PC-9 (cell line): Measurements from ENCODE around the gene TGFBI. TPM values are rescaled to one million over a fixed set of nuclear protein-coding genes. Genes with fewer than 3 reads are reported as not detected.

Experiments
- BruUV-seq: library from RNA; stranded (reverse); fragments of 400-500 nt; replicated peaks from 2 replicates; lab custom pipeline; 2021; lab: Mats Ljungman, UMichigan
- CTCF ChIA-PET: fragments of 300-600 bp; sonication (Branson Sonifier 250); formaldehyde crosslinking; loops from one replicate; lab custom pipeline; 2022; ENCODE audit warnings: antibody characterized with exemption; lab: Charles Lee
- POLR2A ChIA-PET: fragments of 300-600 bp; sonication (Branson Sonifier 250); formaldehyde crosslinking; loops from one replicate; lab custom pipeline; 2022; ENCODE audit warnings: antibody characterized with exemption; ENCODE audit not compliant: unreplicated experiment; lab: Charles Lee
- DNase-seq, 2 experiments: peaks; one replicate each; pipeline versions ENCODE4 v3.0.0 to v3.0.0-alpha.2; 2015 to 2022; ENCODE audit warnings: mixed read lengths in 1 of 2
- H2AFZ ChIP-seq: fragments of 200-600 bp; sonication (generic); 2 replicates; pipeline ENCODE4 v1.8.1; 2017; ENCODE audit warnings: antibody characterized with exemption
- H3F3A ChIP-seq: fragments of 200-600 bp; sonication (generic); 2 replicates; pipeline ENCODE4 v1.8.1; 2017; ENCODE audit warnings: antibody characterized with exemption, mild to moderate bottlenecking, low read depth; ENCODE audit not compliant: insufficient read depth
- H3K27ac ChIP-seq: fragments of 200-600 bp; sonication (generic); 2 replicates; pipeline ENCODE4 v1.6.1; 2016; ENCODE audit warnings: mixed run types
- H3K27me3 ChIP-seq: fragments of 200-600 bp; sonication (generic); 2 replicates; pipeline ENCODE4 v1.6.1; 2016; ENCODE audit warnings: low read depth, mixed run types; ENCODE audit not compliant: insufficient read depth
- H3K36me3 ChIP-seq: fragments of 200-600 bp; sonication (generic); 2 replicates; pipeline ENCODE4 v1.6.1; 2016; ENCODE audit warnings: low read depth, mixed run types
- H3K4me1 ChIP-seq: fragments of 200-600 bp; sonication (generic); replicated peaks from 2 replicates; pipeline ENCODE4 v1.6.1; 2016; ENCODE audit warnings: mixed run types; ENCODE audit not compliant: insufficient read depth
- H3K4me2 ChIP-seq: fragments of 200-600 bp; sonication (generic); 2 replicates; pipeline ENCODE4 v1.6.1; 2017; ENCODE audit warnings: mixed run types
- H3K4me3 ChIP-seq: fragments of 200-600 bp; sonication (generic); 2 replicates; pipeline ENCODE4 v1.6.1; 2016; ENCODE audit warnings: mixed run types
- H3K79me2 ChIP-seq: fragments of 200-600 bp; sonication (generic); 2 replicates; pipeline ENCODE4 v1.6.1; 2017; ENCODE audit warnings: low read depth, mixed run types
- H3K9me2 ChIP-seq: fragments of 200-600 bp; sonication (generic); 2 replicates; pipeline ENCODE4 v1.8.1; 2017; ENCODE audit warnings: mild to moderate bottlenecking; ENCODE audit not compliant: insufficient read depth
- H3K9me3 ChIP-seq: fragments of 200-600 bp; sonication (generic); 2 replicates; pipeline ENCODE4 v1.8.1; 2016; ENCODE audit warnings: low read depth; ENCODE audit not compliant: insufficient read depth
- H4K20me1 ChIP-seq: fragments of 200-600 bp; sonication (generic); 2 replicates; pipeline ENCODE4 v1.8.1; 2017; ENCODE audit not compliant: insufficient read depth
- CTCF ChIP-seq: fragments of 200-600 bp; sonication (generic); conservative IDR thresholded peaks from 2 replicates; pipeline ENCODE4 v1.6.1; 2017; ENCODE audit warnings: mixed run types, antibody characterized with exemption, mild to moderate bottlenecking, moderate library complexity
- EZH2 ChIP-seq: fragments of 200-600 bp; sonication (generic); IDR thresholded peaks from 2 replicates; pipeline ENCODE4 v1.8.0; 2017; ENCODE audit warnings: antibody characterized with exemption, low read depth
- intact Hi-C: fragments of 100-400 bp; cut with micrococcal nuclease; formaldehyde crosslinking; loops from one replicate; pipeline ENCODE4 v1.10.0; 2022; ENCODE audit not compliant: unreplicated experiment
- total RNA-seq: library from RNA; stranded (reverse); gene quantifications from 2 replicates; pipeline ENCODE4 v1.2.3, GENCODE V29; 2021

Gene TGFBI
- total RNA-seq, 1 experiment from 2014 or later = 437 TPM

- no peak for DNase-seq
- TF ChIP-seq EZH2 = no peak
- TF ChIP-seq CTCF = no peak
- Histone ChIP-seq H3K27ac (no peak overlapping the region), H3K4me3 (no peak overlapping the region), H3K4me2 (no peak overlapping the region), H2AFZ (no peak overlapping the region), H3K9me2 (no peaks in the 10 kb centered on the region), H3K79me2 (no peaks in the 10 kb centered on the region), H3K27me3 (peaks cover 7% of the 10 kb centered on the region; the same call in 1 of the 2 replicates), H4K20me1 (no peaks in the 10 kb centered on the region), H3F3A (no peaks in the 10 kb centered on the region), H3K4me1 (no peaks in the 10 kb centered on the region), H3K9me3 (no peaks in the 10 kb centered on the region), H3K36me3 (no peaks in the 10 kb centered on the region)
- ChIA-PET POLR2A (no interaction called here), CTCF (interaction anchor here (0.7 kb wide), 1 partner anchor 527 kb away, joined by 3 read pairs; no protein-coding TSS in a partner anchor)
- intact Hi-C loops = no loop called here
- no TSS peak for BruUV-seq
Measured at GRCh38 chr5:136104306-136104965, 75.6 kb downstream of the TGFBI start.

- ChIA-PET CTCF (no interaction called here), POLR2A (no interaction called here)
- intact Hi-C loops = no loop called here
- H3K4me3 ChIP-seq = no peak overlapping the region
- DNase-seq = no peak
- no peak for TF ChIP-seq EZH2
- no peak for TF ChIP-seq CTCF
- 0 out of 2 replicates have a peak, but pooled peaks cover 4% of the 10 kb centered on the region for H3K27me3 ChIP-seq
- H3K9me3 ChIP-seq = no peaks in the 10 kb centered on the region
- H3K79me2 ChIP-seq = no peaks in the 10 kb centered on the region
- no peaks in the 10 kb centered on the region for H4K20me1 ChIP-seq
- no TSS peak for BruUV-seq
- H3K9me2 ChIP-seq = no peaks in the 10 kb centered on the region
- no peaks in the 10 kb centered on the region for H3F3A ChIP-seq
- no peak overlapping the region for H2AFZ ChIP-seq
- no peaks in the 10 kb centered on the region for H3K4me1 ChIP-seq
- no peak overlapping the region for H3K4me2 ChIP-seq
- no peaks in the 10 kb centered on the region for H3K36me3 ChIP-seq
- no peak overlapping the region for H3K27ac ChIP-seq
Measured at GRCh38 chr5:136106351-136107031, 77.7 kb downstream of the TGFBI start.

GRCh38 chr5:136108180-136108611, 79.4 kb downstream of the TGFBI start:
- CTCF ChIA-PET = no interaction called here
- POLR2A ChIA-PET = no interaction called here
- Histone ChIP-seq H2AFZ (no peak overlapping the region), H3K36me3 (no peaks in the 10 kb centered on the region), H3K4me1 (no peaks in the 10 kb centered on the region), H3K27me3 (0 out of 2 replicates have a peak, but pooled peaks cover 4% of the 10 kb centered on the region), H3K9me3 (no peaks in the 10 kb centered on the region), H3F3A (no peaks in the 10 kb centered on the region), H4K20me1 (no peaks in the 10 kb centered on the region), H3K9me2 (no peaks in the 10 kb centered on the region), H3K4me2 (no peak overlapping the region), H3K4me3 (no peak overlapping the region), H3K27ac (no peak overlapping the region), H3K79me2 (no peaks in the 10 kb centered on the region)
- no TSS peak for BruUV-seq
- DNase-seq = no peak
- TF ChIP-seq CTCF (no peak), EZH2 (no peak)
- intact Hi-C loops = no loop called here
